Fibroblast of gingiva (primary cell): Measurements from ENCODE around the gene RFC1.
"Not testable (repeated sequence)": the region's sequence is repeated elsewhere in the genome, so short reads cannot be mapped to it uniquely, and the experiment has no call there.

Experiments
- DNase-seq: peaks from one replicate; pipeline ENCODE4 v3.0.0-alpha.2; 2011; ENCODE audit warnings: low read depth

The RFC1 gene, protein sequence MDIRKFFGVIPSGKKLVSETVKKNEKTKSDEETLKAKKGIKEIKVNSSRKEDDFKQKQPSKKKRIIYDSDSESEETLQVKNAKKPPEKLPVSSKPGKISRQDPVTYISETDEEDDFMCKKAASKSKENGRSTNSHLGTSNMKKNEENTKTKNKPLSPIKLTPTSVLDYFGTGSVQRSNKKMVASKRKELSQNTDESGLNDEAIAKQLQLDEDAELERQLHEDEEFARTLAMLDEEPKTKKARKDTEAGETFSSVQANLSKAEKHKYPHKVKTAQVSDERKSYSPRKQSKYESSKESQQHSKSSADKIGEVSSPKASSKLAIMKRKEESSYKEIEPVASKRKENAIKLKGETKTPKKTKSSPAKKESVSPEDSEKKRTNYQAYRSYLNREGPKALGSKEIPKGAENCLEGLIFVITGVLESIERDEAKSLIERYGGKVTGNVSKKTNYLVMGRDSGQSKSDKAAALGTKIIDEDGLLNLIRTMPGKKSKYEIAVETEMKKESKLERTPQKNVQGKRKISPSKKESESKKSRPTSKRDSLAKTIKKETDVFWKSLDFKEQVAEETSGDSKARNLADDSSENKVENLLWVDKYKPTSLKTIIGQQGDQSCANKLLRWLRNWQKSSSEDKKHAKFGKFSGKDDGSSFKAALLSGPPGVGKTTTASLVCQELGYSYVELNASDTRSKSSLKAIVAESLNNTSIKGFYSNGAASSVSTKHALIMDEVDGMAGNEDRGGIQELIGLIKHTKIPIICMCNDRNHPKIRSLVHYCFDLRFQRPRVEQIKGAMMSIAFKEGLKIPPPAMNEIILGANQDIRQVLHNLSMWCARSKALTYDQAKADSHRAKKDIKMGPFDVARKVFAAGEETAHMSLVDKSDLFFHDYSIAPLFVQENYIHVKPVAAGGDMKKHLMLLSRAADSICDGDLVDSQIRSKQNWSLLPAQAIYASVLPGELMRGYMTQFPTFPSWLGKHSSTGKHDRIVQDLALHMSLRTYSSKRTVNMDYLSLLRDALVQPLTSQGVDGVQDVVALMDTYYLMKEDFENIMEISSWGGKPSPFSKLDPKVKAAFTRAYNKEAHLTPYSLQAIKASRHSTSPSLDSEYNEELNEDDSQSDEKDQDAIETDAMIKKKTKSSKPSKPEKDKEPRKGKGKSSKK

DNA sequence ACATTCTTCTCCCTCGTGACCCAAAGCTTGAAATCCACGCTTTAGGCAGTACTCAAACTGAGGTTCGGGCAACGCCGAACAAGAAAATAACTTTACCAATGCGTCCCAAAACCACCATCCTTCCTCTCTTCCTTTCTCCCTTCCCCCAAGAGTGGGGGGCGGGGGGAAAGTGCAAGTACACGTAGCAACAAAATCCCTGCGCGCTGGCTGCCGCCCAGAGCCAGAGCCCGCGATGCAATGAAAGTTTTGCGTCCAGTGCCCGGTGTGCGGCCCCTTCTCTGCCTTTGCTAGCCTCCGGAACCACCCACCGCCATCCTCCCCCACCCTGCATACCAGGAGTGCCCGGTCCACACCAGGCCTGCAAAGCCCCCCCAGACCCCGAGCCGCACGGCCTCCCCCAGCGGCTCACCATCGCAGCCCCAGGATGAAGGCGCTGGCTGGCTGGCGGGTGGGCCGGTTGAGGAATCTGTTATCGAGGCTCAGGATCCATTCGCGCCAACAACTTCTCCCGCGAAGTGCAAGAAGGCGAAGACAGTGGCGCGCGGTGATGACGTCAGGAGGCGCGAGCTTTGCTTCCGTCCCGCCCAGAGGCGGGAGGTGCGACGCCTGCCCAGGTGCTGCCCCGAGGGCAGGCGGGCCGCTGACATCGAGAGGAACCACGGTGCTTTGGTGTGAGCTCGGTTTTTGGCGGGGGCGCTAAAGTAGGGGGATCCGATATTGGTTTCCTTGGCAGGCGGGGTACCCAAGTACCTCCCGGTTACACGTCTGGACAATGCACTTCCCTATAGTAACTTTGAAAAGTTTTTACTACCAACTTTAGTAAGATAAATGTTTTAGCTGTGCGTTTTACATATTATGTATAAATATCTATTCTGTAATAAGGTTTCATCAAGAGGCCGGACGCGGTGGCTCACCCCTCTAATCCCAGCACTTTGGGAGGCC is at the start of gene RFC1:
Gene RFC1, minus strand, starts transcription at position 533 of the 942 bp plus-strand sequence. Its CDS starts 121 bp downstream, at position 412.
- peak; percentile 85 for DNase-seq

- DNase-seq, result peak; percentile 29
These were observed 49.6 kb upstream of the RFC1 start for GRCh38 chr4:39415678-39416283.

DNA sequence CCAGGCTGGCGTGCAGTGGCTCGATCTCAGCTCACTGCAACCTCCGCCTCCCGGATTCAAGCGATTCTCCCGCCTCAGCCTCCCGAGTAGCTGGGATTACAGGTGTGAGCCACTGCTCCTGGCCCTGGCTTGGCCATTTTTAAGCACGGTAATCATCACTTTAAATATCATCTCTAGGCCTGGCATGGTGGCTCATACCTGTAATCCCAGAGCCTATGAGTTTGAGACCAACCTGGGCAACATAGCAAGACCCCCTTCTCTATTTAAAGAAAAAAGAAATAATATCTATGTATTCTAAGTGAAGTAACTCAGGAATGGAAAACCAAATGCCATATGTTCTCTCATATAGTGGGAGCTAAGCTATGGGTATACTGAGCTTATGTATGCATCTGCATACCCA is 45.4 kb upstream of the RFC1 start:
- DNase-seq, result not testable (repeated sequence)

GRCh38 chr4:39410415-39410814 is 44.3 kb upstream of the RFC1 start:
- peak; percentile 8 for DNase-seq

- DNase-seq, result no peak
These were observed 41.4 kb upstream of the RFC1 start for GRCh38 chr4:39407584-39407885.

GRCh38 chr4:39406763-39407583 is 40.8 kb upstream of the RFC1 start, which contains the start of gene KLB:
Gene KLB (plus strand): TSS chr4:39406930. CDS start chr4:39406950, 20 bp downstream.
- no peak for DNase-seq

DNA sequence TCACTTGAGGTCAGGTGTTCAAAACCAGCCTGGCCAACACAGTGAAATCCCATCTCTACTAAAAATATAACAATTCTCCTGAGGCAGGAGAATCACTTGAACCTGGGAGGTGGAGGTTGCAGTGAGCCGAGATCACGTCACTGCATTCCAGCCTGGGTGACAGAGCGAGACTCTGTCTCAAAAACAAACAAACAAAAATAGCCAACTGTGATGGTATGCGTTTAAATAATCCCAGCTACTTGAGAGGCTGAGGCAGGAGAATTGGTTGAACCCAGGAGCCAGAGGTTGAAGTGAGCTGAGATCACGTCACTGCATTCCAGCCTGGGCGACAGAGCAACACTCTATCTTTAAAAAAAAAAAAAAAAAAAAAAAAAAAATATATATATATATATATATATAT is 35.5 kb upstream of the RFC1 start:
- DNase-seq, result not testable (repeated sequence)

GRCh38 chr4:39394706-39395105 is 28.5 kb upstream of the RFC1 start:
- no peak for DNase-seq

DNA sequence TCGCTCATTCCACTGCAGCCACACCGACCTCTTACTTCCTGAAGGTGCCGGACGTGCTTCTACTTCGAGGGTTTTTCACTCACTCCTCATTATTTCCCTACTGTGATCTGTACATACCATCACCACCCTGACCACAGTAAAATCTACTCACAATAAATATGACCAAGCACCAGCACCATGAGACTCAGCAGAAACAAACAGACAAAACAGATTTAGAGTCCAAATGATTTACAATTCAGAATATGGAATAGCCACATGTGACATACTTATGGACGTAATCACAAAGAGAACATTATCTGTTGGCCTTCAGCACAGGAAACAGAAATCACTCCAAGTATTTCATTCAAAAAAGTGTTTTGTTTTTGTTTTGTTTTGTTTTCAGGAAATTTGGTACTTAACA is 24.4 kb upstream of the RFC1 start:
- DNase-seq, result no peak

GRCh38 chr4:39384563-39384962 is 18.4 kb upstream of the RFC1 start:
- DNase-seq, result no peak

- no peak for DNase-seq
These were observed 17.5 kb upstream of the RFC1 start for GRCh38 chr4:39383690-39384089.

- no peak for DNase-seq
These were observed 9.3 kb upstream of the RFC1 start for GRCh38 chr4:39375478-39375877.

GRCh38 chr4:39371209-39371608 is 5.0 kb upstream of the RFC1 start:
- not testable (repeated sequence) for DNase-seq

- no peak for DNase-seq
These were observed 3.1 kb upstream of the RFC1 start for GRCh38 chr4:39369301-39369700.

GRCh38 chr4:39367166-39367565 is 1.0 kb upstream of the RFC1 start:
- no peak for DNase-seq

DNA sequence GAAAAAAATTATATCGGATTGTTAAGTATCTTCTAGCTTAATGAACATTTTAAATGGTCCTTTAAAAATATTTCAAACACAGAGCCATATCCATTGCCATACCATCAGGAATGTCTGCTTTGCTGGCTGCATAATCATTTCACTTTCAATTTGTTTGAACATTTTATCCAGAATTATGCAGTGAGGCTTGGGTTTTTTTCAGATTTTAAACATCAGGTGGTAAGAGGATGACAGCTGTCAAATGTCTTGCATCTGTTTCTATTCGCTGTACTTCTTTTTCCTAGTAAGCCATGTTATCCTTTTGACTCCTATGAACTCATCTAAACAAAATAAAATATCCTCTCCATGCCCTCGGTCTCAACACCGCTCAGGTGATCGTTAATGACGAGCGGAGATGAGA is 802 bp downstream of the RFC1 start:
- no peak for DNase-seq

DNA sequence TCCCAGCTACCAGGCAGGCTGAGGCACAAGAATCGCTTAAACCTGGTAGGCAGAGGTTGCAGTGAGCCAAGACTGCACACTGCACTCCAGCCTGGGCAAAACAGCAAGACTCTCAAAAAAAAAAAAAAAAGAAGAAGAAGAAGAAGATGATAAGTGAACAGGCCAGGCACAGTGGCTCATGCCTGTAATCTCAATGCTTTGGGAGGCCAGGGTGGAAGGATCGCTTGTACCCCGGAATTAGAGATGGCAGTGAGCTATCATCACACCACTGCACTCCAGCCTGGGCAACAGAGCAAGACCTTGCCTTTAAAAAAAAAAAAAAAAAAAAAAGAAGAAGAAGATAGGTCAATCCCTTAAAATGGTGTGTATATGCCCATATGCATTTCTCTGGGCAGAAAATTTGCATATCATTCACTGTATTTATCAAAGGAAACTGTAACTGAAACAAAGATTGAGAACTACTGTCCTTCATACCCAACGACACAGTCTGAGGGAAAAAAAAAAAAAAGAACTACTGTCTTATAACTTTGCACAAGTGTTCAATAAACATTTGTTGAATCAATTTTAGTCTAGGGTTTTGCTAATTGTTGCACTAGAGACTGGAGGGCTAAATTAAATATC is 2.3 kb downstream of the RFC1 start:
- no peak for DNase-seq

DNA sequence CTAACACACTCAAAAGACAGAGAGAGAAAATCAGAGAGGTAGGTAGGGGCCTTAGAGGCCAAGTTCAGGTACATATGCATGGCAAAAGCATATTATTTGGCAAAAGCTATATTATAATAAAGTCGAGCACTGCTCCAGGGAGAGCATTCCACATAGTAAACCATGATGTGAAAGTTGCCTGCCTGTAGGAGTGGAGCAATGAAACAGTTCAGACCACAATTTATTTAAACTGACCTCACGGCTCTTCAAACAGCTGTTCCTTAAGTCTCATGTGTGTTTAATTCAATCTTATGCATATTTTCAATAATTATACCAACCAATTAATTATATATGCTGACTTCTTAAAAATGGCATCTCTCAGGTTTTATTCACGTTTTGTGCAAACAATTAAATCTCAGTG is 3.3 kb downstream of the RFC1 start:
- DNase-seq, result peak; percentile 37

GRCh38 chr4:39360611-39361010 is 5.6 kb downstream of the RFC1 start:
- DNase-seq, result not testable (repeated sequence)

DNA sequence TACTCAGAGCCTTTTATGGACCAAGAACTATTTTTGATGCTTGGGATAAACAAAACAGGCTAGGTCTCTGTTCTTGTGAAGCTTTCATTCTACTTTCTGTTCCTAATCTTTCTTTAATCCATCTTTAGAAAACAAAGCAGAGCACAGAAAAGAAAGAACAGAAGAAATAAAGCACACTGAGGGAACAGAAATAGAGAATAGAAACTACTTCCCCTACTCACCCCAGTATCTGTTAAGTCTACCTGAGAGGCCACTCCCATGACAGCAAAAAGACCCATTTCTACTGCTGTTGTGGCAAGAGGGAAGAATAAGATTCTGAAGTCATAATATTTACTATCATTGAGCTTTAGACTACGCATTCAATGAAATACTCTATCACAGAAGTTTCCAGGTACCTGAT is 9.2 kb downstream of the RFC1 start:
- no peak for DNase-seq
